ENCODE data around the gene HJV.

HJV gene

DNA sequence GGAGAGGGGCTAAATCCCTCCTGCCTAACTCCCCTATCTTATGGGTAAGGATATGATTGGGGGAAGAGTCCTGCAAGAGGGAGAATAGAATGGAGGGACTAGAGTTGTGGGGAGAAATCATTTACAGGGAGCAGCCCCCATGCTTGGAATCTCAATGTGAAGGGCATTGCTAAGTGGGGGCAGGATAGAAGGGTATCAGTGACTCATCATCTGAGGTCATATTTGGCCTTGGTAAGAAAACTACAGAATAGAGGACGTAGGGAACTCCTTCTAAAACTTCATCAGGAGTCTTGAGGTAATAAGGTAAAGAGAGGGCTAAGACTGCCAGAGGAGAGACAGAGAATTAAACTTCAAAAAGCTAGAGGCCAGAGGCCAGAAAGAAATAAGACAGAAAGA lies 487 bp downstream of the HJV start:
- no peak for DNase-seq

DNA sequence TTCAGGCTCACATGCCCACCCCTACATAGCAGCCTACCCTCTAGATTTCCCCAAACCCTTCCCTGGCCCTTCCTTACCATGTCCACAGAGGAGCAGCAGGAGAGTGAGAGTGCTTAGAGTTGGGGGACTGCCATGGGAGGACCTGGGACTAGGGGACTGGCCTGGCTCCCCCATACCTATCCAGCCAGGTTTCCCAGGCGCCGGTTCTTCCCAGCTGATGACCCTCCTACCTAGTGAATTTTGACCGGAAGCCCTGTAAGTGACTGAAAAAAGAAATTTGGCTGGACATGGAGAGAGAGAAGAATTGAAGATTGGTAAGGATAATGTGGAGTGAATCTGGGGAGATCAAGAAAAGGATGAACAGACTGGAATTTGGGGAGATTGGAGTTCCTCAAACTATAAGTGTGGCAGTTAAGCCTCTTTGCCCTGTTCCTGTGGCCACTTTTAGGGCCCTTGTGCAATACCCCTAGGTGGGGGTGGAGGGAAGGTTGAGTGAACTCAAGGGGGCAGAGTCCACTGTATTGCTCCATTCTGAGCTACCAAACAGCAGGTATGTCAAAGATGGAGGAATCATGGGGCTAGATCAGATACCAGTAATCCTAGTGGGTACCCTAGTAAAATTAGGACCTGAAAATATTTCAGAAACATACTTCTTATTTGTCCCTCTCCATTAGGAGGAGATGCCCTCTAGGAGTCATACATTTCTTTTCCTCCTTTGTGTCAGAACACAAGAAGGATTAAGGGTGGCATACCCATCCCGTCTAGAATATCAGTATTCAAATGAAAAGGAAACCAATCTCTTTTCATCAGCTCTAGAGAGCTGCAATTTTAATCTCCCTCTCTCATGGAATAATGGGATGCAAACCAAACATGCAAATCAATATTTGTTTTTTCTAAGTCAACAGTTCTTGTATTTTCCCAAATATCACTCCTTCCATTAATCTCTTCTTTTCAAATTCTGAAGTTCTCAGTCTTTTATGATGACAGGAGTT lies 1.2 kb downstream of the HJV start:
- no peak for DNase-seq

- DNase-seq = no peak
These were observed 2.1 kb downstream of the HJV start for GRCh38 chr1:146019231-146020057.

DNA sequence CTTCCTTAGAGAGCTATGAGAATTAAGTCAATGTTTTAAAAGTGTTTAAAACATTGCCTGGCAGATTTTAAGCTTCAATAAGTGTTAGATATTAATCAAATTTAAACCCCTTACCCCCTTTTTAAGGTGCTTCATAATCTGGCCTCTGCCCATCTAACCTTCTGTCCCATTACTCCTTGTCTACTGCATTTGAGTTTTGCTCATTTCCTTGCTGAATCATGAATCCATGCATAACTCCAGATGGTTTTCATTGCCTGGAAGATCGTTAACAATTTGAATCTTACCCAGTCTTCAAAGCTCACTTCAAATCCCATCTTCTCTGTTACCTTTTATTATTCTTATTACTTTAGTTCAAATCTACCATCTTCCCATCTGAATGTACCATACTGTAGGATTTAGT lies 4.6 kb downstream of the HJV start:
- no peak for DNase-seq

DNA sequence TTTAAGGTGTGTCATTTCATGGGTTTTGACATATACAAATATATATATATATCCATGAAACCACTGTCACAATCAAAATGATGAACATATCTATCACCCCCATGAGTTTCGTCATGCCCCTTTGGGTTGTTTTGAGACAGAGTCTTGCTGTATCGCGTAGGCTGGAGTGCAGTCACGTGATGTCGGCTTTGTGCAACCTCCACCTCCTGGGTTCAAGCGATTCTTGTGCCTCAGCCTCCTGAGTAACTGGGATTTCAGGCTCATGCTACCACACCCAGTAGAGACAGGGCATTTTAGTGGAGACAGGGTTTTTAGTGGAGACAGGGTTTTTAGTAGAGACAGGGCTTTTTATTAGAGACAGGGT lies 8.0 kb downstream of the HJV start:
- DNase-seq = no peak

GRCh38 chr1:146012703-146013558 lies 8.6 kb downstream of the HJV start:
- no peak for DNase-seq

DNA sequence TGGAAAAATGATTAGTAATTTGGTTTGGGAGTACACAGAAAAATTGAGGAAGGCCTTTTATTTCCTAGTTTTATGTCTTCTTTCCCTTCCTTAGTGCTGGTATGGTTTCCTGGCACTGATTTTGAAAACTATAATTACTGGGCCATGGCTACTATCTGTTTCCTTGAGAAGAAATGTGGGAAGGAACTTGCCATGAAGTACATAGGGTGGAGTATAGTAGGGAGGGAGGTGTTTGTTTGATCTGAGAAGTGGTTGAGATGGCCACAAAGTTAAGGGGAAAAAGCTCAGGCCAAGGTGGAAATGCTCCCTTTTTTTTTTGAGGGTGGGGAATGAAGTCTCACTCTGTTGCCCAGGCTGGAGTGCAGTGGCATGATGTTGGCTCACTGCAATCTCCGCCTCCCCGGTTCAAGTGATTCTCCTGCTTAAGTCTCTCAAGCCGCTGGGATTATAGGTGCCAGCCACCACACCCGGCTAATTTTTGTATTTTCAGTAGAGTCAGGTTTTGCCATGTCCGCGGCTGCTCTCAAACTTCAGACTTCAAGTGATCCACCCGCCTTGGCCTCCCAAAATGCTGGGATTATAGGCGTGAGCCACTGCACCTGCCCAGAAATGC lies 11.3 kb downstream of the HJV start:
- DNase-seq = no peak

DNA sequence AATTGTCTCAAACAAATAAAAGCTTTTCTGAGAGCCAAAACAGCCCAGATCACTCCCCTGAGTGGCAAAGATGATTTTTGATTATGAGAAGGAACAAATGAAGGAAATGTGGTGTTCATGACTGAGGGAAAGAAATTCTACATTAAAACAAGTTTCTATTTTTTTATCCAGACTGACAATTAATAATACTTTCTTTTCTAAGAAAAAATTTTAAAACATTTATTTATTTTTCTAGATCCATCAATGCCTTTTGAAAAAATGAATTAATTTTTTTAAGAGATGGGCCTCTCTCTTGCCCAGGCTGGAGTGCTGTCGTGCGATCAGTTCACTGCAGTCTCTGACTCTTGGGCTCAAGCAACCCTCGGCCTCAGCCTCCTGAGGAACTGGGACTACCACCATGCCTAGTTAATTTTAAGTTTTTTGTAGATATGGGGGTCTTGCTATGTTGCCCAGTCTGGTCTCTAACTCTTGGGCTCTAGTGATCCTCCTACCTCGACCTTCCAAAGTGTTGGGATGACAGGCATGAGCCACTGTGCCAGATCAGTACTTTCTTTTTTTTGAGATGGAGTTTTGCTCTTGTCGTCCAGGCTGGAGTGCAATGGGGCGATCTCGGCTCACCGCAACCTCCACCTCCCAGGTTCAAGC lies 13.9 kb downstream of the HJV start:
- DNase-seq = no peak

DNA sequence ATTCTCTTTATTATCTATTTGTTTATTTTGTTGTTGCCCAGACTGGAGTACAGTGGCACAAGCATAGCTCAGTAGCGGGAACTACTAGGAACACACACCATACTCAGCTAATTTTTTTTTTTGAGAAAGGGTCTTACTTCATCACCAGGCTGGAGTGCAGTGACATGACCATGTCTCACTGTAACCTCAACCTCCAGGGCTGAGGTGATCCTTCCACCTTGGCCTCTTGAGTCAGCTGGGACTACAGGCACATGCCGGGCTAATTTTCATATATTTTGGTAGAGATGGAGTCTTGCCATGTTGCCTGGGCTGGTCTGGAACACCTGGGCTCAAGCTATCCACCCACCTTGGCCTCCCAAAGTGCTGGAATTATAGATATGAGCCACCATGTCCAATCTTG lies 19.8 kb downstream of the HJV start:
- no peak for DNase-seq

DNA sequence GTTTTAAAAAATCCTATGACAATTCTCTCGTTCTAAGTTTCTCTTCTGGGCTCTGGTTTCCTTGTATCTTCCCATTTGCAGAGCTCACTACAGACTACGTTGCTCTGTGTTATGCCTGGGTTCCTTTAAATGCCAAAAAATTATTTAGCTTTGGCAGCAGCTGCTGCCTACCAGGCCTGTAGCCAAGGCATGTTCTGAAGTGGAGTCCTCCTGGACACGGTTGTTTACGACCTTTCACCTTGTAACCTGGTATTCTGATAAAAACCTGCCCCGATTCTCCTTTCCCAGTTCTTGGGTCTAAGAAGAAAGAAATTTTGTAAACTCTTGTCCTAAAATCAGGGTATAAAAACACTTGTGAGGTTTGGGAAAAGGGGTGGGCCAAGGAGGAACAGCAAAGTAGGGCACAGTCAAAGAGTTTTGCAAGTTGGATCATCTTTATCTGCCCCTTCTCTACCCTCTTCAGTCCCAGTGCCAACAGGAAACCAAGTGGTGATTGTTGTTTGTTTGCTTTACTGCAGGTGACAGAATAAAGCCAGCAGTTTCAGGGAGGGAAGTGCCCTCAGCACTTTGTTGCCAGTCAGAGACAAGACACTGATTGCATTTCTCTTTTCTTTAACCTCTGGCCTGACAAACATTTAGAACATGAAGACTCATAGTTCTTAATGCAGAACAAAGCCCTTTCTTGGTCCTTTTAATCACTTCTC lies 22.1 kb downstream of the HJV start:
- DNase-seq = no peak

GRCh38 chr1:145997718-145998023 lies 23.9 kb downstream of the HJV start:
- no peak for DNase-seq

DNA sequence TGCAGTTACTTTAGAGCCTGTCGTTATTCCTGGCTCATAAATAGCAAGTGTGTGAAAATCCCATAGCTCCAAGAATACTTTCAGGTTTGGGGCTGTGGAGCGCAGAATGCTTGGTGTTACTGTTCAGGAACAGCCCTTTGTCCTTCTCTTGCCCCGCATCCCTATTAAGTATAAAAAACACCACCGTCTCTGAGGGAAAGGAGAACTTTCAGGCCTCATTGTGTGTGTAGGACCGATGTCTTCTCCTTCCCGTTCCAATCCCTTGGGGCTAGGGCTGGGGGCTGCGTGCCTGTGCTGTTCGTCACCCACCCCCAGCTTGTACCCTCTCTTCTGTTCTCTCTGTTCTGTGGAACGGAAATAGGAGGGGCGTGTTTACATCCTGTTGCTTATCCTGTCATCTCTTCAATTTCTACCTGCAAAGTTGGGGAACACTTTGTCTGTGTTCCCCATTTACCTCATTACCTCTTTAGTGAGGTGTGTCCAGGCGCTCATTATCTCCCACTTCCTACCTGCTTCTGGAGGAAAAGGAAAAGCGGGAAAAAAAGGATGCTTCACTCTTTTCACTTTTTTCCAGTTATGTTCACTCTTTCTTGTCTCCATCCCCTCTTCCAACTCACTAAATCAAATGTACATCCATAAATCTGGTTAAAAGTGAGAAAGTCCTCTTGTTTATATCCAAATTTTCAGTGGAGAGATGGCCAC lies 24.4 kb downstream of the HJV start:
- peak; percentile 56 for DNase-seq

DNA sequence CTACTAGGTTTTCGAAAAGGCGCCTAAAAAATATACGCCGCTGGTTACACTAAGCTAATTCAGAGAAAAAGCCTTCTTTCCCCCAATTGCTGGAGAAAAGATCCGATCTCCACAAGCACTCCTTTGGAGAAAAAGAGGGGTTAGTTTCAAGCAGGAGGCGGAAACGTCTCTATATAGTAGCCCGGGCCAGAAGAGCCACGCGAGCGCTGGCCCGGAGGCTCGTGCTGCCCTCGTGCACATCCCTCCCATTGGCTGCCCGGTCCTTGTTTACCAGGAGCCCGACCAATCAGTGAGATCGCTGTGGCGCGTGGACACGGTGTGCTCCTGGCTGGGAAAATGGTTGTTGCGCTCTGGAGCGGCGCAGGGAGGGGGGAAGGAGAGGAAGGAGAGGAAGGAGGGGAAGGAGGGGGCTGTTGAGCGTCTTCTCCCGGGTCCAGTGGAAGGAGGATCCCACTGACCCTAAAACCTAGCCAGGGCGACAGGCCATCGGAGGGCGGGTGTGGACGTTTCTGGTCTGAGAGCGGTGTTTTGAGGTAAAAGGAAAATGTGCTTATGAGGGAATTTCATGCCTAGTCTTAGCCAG lies 25.0 kb downstream of the HJV start, which contains the start of gene TXNIP:
TXNIP (minus strand) TSS at position 147 of the 583 bp plus-strand sequence. CDS start 313 bp downstream, outside the sequence.
- DNase-seq = peak; percentile 88

- no peak for DNase-seq
These were observed 25.5 kb downstream of the HJV start for GRCh38 chr1:145995964-145996432.

- DNase-seq = no peak
These were observed 26.2 kb downstream of the HJV start for GRCh38 chr1:145995148-145995881.

DNA sequence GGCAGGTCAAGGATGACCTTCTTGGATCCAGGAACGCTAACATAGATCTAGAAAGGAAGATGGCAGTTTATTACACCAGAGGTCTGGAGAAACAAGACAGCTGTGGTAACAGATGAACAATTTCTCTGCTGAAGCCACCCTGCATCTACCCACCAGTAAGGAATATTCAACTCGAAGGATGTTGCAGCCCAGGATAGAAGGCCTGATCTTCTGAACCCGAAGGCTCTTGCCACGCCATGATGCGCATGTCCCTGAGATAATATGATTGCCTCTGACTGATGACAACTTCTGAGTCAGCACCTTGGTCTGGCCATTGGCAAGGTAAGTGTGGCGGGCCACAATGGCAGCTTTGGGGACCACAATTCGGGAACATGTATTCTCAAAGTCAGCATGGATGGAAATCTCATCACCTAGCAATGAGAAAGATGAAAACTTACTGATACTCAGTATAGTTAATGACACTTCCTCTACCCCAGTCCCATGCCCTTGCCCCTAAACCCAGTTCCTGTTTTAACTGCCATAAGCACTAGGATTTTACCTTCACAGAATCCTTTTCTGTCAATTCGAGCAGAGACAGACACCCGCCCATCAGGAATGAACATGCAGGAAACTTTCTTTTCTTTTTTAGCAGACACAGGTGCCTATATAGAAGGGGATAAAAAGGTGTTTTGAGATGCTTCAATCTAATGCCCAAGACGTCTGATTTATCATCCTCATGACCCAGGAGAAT lies 27.0 kb downstream of the HJV start:
- no peak for DNase-seq

GRCh38 chr1:145993618-145994390 lies 27.7 kb downstream of the HJV start:
- no peak for DNase-seq

Data from activated effector memory CD4-positive, alpha-beta T cell treated with Interleukin-2 at 50 U/mL for 16 hours (primary cell).